Endodermal cell (in vitro differentiated cells): ENCODE data around the gene DAAM2. TPM values are rescaled to one million over a fixed set of nuclear protein-coding genes. Genes with fewer than 3 reads are reported as not detected.

ENCODE experiments used
- DNase-seq: peaks from one replicate; pipeline ENCODE4 v3.0.0-alpha.2; 2017
- H3K27ac ChIP-seq: 2 replicates; pipeline ENCODE4 v1.5.1; 2013; ENCODE audit warnings: mild to moderate bottlenecking, low read depth, low read length, moderate library complexity
- H3K27me3 ChIP-seq: 2 replicates; pipeline ENCODE4 v1.6.1; 2013; ENCODE audit warnings: mild to moderate bottlenecking, low read length, moderate library complexity; ENCODE audit not compliant: insufficient read depth, control insufficient read depth, poor library complexity, severe bottlenecking
- H3K36me3 ChIP-seq: 2 replicates; pipeline ENCODE4 v1.7.0; 2013; ENCODE audit warnings: mild to moderate bottlenecking, low read length, moderate library complexity; ENCODE audit not compliant: control insufficient read depth, insufficient read depth
- H3K4me1 ChIP-seq: one replicate; pipeline ENCODE4 v1.7.0; 2013; ENCODE audit warnings: low read length; ENCODE audit not compliant: control insufficient read depth, insufficient read depth
- H3K4me3 ChIP-seq: 2 replicates; pipeline ENCODE4 v1.5.1; 2013; ENCODE audit warnings: mild to moderate bottlenecking, low read length, moderate library complexity
- H3K9ac ChIP-seq: 2 replicates; pipeline ENCODE4 v1.6.1; 2013; ENCODE audit warnings: mild to moderate bottlenecking, low read length, moderate library complexity; ENCODE audit not compliant: poor library complexity, severe bottlenecking; ENCODE audit errors: extremely low read depth
- H3K9me3 ChIP-seq: 2 replicates; pipeline ENCODE4 v1.6.1; 2013; ENCODE audit warnings: mild to moderate bottlenecking, low read length, moderate library complexity; ENCODE audit not compliant: control insufficient read depth
- H3K27ac Mint-ChIP-seq: 2 replicates; pipeline ENCODE4 v1.8.0; 2020; ENCODE audit warnings: mixed read lengths
- H3K27me3 Mint-ChIP-seq: 2 replicates; pipeline ENCODE4 v1.8.0; 2021; ENCODE audit warnings: mild to moderate bottlenecking, mixed read lengths; ENCODE audit not compliant: insufficient read depth
- H3K36me3 Mint-ChIP-seq: 2 replicates; pipeline ENCODE4 v1.8.0; 2020; ENCODE audit warnings: low read depth, mixed read lengths
- H3K4me1 Mint-ChIP-seq: 2 replicates; pipeline ENCODE4 v1.8.0; 2020; ENCODE audit warnings: mixed read lengths
- H3K4me3 Mint-ChIP-seq: 2 replicates; pipeline ENCODE4 v1.8.0; 2020; ENCODE audit warnings: mild to moderate bottlenecking, moderate library complexity, mixed read lengths
- H3K9me3 Mint-ChIP-seq: 2 replicates; pipeline ENCODE4 v1.8.0; 2020; ENCODE audit warnings: mild to moderate bottlenecking, mixed read lengths
- WGBS, 2 experiments: methylation state at CpG; one replicate each; pipeline versions ENCODE4 v1.1.5 to v1.1.7; 2013; ENCODE audit warnings: missing lambda C conversion rate in 2 of 2, mixed read lengths in 1 of 2; ENCODE audit not compliant: insufficient coverage in 1 of 2, insufficient read length in 1 of 2; 5-methylcytosine and 5-hydroxymethylcytosine counted together
- long read RNA-seq, 4 experiments: library from polyadenylated mRNA in 2 of 4; library from RNA in 1 of 4; library from capped mRNA in 1 of 4; stranded (forward) in 3 of 4; unstranded in 1 of 4; transcript quantifications; one replicate each; pipeline ENCODE4 v2.0.0, GENCODE V29; 2020 to 2021; ENCODE audit warnings: inconsistent platforms in 1 of 4
- polyA plus RNA-seq, 2 experiments: library from polyadenylated mRNA; stranded (reverse); fragments of 50-300 nt; gene quantifications; one replicate each; pipeline ENCODE4 v1.2.3, GENCODE V29; 2013
- total RNA-seq, 2 donors: library from RNA; stranded (reverse); fragmentation: NEBNext Ultra II Directional in 1 of 2; extraction: Animal tissue kit (Norgen Biotek cat#: 25700) in 1 of 2; gene quantifications; 2 replicates in 1 of 2; 3 replicates in 1 of 2; pipeline ENCODE4 v1.2.1, GENCODE V29; 2021
- TF ChIP-seq, protein P1 (sequence below): fragments of 200-600 bp; sonication (generic); conservative IDR thresholded peaks from 2 replicates; pipeline ENCODE4 v1.5.0; 2021; ENCODE audit warnings: antibody characterized with exemption, mild to moderate bottlenecking

The DAAM2 gene
- 1 to 10 TPM in 1 of 2 donors, under 1 TPM in 1; 0.33 to 1.2 TPM for total RNA-seq
- 5.7 TPM for polyA plus RNA-seq (2013, experiment 1 of 2)
- polyA plus RNA-seq (2013, experiment 2 of 2), result 6.7 TPM
- long read RNA-seq, experiment 1, result 0 reads
- long read RNA-seq, experiment 2, result 0 reads
- long read RNA-seq, experiment 3, partial matches to known transcripts, result 1 of 2 reads
- long read RNA-seq, experiment 3, other reads (novel, unspliced or antisense), result 0 of 2 reads
- long read RNA-seq, experiment 4, result 0 reads

DNA sequence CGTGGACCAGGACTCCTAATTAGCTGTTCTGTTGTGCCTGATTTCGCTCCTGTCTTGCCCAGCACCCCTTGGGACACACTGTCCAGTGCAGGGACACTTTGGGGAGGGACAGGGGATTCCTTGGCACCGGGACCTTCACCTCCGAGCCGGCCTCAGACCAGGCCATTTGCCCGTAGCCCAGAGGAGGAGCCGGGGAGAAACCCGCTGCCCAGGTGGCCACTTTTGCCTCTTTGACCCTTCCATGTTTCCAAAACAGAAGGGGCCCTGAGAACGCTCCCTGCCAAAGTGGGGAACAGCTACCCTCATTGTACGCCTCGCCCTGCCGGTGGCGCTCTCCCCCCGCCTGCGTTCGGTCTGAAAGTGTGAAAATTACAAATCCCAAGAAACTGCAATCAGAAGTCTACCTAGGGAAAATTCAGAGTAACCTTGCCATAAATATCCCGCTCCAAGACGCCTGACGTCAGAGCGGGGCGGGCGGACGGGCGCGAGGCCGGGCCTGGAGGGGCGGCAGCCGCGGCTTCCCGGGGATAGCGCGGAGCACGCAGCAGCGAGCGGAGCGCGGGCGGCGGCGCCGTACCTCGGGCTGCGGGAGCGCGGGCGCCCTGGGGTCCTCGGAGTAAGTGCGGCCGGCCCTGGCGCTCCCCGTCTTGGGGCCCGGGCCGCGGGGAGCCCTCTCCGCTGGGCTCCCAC, at the start of gene DAAM2:
Gene DAAM2, plus strand, starts transcription at position 527 of the 690 bp plus-strand sequence. CDS start 63,927 bp downstream, outside the sequence.
- TF ChIP-seq, protein P1, sequence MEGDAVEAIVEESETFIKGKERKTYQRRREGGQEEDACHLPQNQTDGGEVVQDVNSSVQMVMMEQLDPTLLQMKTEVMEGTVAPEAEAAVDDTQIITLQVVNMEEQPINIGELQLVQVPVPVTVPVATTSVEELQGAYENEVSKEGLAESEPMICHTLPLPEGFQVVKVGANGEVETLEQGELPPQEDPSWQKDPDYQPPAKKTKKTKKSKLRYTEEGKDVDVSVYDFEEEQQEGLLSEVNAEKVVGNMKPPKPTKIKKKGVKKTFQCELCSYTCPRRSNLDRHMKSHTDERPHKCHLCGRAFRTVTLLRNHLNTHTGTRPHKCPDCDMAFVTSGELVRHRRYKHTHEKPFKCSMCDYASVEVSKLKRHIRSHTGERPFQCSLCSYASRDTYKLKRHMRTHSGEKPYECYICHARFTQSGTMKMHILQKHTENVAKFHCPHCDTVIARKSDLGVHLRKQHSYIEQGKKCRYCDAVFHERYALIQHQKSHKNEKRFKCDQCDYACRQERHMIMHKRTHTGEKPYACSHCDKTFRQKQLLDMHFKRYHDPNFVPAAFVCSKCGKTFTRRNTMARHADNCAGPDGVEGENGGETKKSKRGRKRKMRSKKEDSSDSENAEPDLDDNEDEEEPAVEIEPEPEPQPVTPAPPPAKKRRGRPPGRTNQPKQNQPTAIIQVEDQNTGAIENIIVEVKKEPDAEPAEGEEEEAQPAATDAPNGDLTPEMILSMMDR, result no peak
- Histone ChIP-seq H3K27ac (no peak within 1 kb of the TSS), H3K9me3 (no peaks in the 10 kb centered on the region), H3K4me1 (no peaks in the 10 kb centered on the region), H3K9ac (no peak within 1 kb of the TSS), H3K36me3 (no peaks in the 10 kb centered on the region), H3K27me3 (peaks cover 30% of the 10 kb centered on the region), H3K4me3 (peak within 1 kb of the TSS; percentile 63)
- DNase-seq, result peak; percentile 82
- 7 to 14% methylated on average over 18 to 55 of the region's 55 CpGs for WGBS, 2 experiments
- Mint-ChIP-seq H3K4me3 (peak within 1 kb of the TSS; percentile 60), H3K36me3 (no peaks in the 10 kb centered on the region), H3K4me1 (peaks cover 4% of the 10 kb centered on the region), H3K9me3 (no peaks in the 10 kb centered on the region), H3K27ac (no peak within 1 kb of the TSS), H3K27me3 (peaks cover 29% of the 10 kb centered on the region)

DNA sequence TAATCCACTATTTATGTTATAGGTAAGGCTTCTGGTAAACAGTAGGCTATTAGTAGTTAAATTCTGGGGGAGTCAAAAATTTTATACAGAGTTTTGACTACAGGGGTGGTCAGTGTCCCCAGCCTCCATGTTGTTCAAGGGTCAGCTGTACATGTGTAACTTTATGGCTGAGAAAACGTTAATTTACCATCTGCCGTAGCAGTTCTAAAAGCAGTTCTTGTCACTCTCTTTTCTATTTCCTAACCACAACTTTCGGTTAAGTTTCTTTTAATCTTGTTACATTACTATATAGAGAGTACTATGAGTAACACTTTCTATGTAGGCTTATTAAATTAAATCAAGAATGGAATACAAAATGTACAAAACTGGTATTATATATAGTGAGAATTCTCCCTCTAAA, 45.4 kb upstream of the DAAM2 start:
- no peaks in the 10 kb centered on the region for H3K27me3 Mint-ChIP-seq

DNA sequence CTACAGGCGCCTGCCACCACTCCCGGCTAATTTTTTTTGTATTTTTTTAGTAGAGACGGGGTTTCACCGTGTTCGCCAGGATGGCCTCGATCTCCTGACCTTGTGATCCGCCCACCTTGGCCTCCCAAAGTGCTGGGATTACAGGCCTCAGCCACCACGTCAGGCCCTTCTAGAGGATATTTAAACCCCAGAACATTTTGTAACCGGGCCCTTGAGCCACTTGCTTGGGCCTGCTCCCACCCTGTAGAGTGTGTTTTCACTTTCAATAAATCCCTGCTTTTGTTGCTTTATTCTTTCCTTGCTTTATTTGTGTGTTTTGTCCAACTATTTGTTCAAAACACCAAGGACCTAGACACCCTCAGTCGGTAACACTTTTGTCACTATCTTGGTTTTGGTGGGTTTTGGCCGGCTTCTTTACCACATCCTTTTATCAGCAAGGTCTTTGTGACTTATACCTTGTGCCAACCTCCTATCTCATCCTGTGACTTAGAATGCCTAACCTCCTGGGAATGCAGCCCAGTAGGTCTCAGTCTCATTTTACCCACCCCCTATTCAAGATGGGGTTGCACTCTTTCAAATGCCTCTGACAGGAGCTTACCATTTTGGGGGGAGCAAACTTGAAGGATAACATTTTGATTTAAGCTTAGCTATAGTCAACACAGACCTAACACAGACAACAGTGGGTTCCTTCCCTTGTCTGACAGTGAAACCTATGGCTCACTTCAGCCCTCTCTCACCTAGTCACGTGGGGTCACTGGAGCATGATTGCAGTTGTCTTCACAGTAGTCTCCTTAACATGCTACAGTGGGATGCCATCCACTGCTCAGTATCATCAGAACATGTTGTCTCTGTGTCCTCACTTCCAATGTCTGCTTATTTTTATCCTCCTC, 39.1 kb upstream of the DAAM2 start:
- no peak overlapping the region for H3K4me3 ChIP-seq
- no peak overlapping the region for H3K9ac ChIP-seq
- no peaks in the 10 kb centered on the region for H3K9me3 ChIP-seq
- no peaks in the 10 kb centered on the region for H3K27me3 ChIP-seq
- H3K36me3 Mint-ChIP-seq, result no peaks in the 10 kb centered on the region
- no peaks in the 10 kb centered on the region for H3K4me1 Mint-ChIP-seq
- TF ChIP-seq, protein P1, result no peak
- no peaks in the 10 kb centered on the region for H3K9me3 Mint-ChIP-seq
- H3K4me3 Mint-ChIP-seq, result no peak overlapping the region
- no peaks in the 10 kb centered on the region for H3K27me3 Mint-ChIP-seq
- H3K27ac ChIP-seq, result no peak overlapping the region
- H3K27ac Mint-ChIP-seq, result no peak overlapping the region
- DNase-seq, result no peak
- no peaks in the 10 kb centered on the region for H3K36me3 ChIP-seq
- H3K4me1 ChIP-seq, result no peaks in the 10 kb centered on the region
- 91 to 95% methylated on average over 6 to 12 of the region's 12 CpGs for WGBS, 2 experiments

More for the DNA sequence above, 45.4 kb upstream of the DAAM2 start:
- H3K4me1 ChIP-seq, result no peaks in the 10 kb centered on the region
- H3K9ac ChIP-seq, result no peak overlapping the region
- H3K4me3 ChIP-seq, result no peak overlapping the region
- H3K27ac ChIP-seq, result no peak overlapping the region
- no peaks in the 10 kb centered on the region for H3K4me1 Mint-ChIP-seq
- no peaks in the 10 kb centered on the region for H3K36me3 ChIP-seq
- no peak overlapping the region for H3K27ac Mint-ChIP-seq
- no peaks in the 10 kb centered on the region for H3K36me3 Mint-ChIP-seq
- H3K9me3 Mint-ChIP-seq, result no peaks in the 10 kb centered on the region
- no peaks in the 10 kb centered on the region for H3K27me3 ChIP-seq
- WGBS, 2 experiments, result 94 to 100% methylated on average over 2 of the region's 3 CpGs
- DNase-seq, result no peak
- TF ChIP-seq, protein P1, result no peak
- no peak overlapping the region for H3K4me3 Mint-ChIP-seq
- H3K9me3 ChIP-seq, result no peaks in the 10 kb centered on the region
